Endothelial cell of umbilical vein (primary cell): Measurements from ENCODE around the gene DNAJB1.

Source experiments
- EZH2 ChIP-seq: IDR thresholded peaks from 2 replicates; pipeline ENCODE4 v1.6.1; 2012; ENCODE audit warnings: borderline replicate concordance, low read depth, mild to moderate bottlenecking, moderate library complexity, low read length, inconsistent platforms; ENCODE audit not compliant: severe bottlenecking
- FOS ChIP-seq: IDR thresholded peaks from 2 replicates; pipeline ENCODE4 v1.6.1; 2011; ENCODE audit warnings: mild to moderate bottlenecking, low read length, moderate library complexity, borderline replicate concordance; ENCODE audit not compliant: insufficient read depth
- JUN ChIP-seq: IDR thresholded peaks from 2 replicates; pipeline ENCODE4 v1.6.1; 2011; ENCODE audit warnings: borderline replicate concordance, low read depth; ENCODE audit not compliant: insufficient read length, insufficient read depth
- POLR2A ChIP-seq: IDR thresholded peaks from 2 replicates; pipeline ENCODE4 v1.6.1; 2012; ENCODE audit warnings: low read depth, mild to moderate bottlenecking, control low read depth, low read length
- POLR2AphosphoS5 ChIP-seq: IDR thresholded peaks from 2 replicates; pipeline ENCODE4 v1.6.1; 2012; ENCODE audit warnings: low read depth, mild to moderate bottlenecking, control low read depth, low read length, moderate library complexity; ENCODE audit not compliant: insufficient read depth
- TF ChIP-seq, protein P1 (sequence below), 2 donors: IDR thresholded peaks; 1 replicate in 1 of 2; 2 replicates in 1 of 2; pipeline ENCODE4 v1.5.1; 2011; ENCODE audit warnings: low read length in 2 of 2, mild to moderate bottlenecking in 2 of 2, moderate library complexity in 2 of 2, control low read depth in 1 of 2, inconsistent platforms in 1 of 2, low read depth in 1 of 2; ENCODE audit not compliant: insufficient read depth in 1 of 2; ENCODE audit errors: extremely low read depth in 1 of 2

DNA sequence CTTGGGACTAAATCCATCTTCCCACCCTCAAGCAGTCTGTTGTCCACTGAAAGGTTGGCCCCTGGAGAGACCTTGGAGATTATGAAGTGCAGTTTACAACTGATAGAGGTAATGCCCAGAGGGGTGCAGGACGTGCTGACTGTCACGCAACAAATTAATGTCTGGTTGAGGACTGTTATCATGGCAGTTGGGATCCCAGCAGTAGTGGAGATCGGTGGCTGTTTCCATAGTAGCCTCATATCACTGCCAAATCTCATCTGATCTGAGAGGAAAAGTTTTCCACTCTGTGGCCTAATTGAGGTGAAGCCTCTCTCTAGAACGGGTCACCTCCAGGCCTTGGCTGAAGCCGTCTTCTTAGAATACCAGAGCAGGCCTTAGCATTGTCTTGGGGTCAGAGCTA lies 15.3 kb upstream of the DNAJB1 start:
- TF ChIP-seq POLR2AphosphoS5 (no peak), FOS (no peak), EZH2 (no peak), POLR2A (no peak), JUN (no peak)
- TF ChIP-seq, protein P1, sequence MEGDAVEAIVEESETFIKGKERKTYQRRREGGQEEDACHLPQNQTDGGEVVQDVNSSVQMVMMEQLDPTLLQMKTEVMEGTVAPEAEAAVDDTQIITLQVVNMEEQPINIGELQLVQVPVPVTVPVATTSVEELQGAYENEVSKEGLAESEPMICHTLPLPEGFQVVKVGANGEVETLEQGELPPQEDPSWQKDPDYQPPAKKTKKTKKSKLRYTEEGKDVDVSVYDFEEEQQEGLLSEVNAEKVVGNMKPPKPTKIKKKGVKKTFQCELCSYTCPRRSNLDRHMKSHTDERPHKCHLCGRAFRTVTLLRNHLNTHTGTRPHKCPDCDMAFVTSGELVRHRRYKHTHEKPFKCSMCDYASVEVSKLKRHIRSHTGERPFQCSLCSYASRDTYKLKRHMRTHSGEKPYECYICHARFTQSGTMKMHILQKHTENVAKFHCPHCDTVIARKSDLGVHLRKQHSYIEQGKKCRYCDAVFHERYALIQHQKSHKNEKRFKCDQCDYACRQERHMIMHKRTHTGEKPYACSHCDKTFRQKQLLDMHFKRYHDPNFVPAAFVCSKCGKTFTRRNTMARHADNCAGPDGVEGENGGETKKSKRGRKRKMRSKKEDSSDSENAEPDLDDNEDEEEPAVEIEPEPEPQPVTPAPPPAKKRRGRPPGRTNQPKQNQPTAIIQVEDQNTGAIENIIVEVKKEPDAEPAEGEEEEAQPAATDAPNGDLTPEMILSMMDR (IDR thresholded peaks at IDR 0.05; ENCODE audit: extremely low read depth in 1 of 2, insufficient read depth in 1 of 2, low read depth in 1 of 2, low read length in 2 of 2): no peak
